IPS DF 19.7 (cell line): ENCODE measurements around the gene G2E3.

Source experiments
- DNase-seq: peaks from one replicate; pipeline ENCODE4 v3.0.0-alpha.2; 2013; ENCODE audit warnings: low read depth, low spot score

The G2E3 gene

GRCh38 chr14:30655658-30656057, 96.7 kb downstream of the G2E3 start:
- no peak for DNase-seq

- peak; percentile 12 for DNase-seq
Observed at GRCh38 chr14:30656190-30656632, 97.3 kb downstream of the G2E3 start.

GRCh38 chr14:30657050-30657449, 98.1 kb downstream of the G2E3 start:
- DNase-seq, result no peak

- no peak for DNase-seq
Observed at GRCh38 chr14:30657606-30658163, 98.7 kb downstream of the G2E3 start.

GRCh38 chr14:30658645-30659044, 99.7 kb downstream of the G2E3 start:
- DNase-seq, result no peak

GRCh38 chr14:30669594-30669993, 110.6 kb downstream of the G2E3 start:
- no peak for DNase-seq
